ENCODE data around the gene MRPS23.

Gene MRPS23

DNA sequence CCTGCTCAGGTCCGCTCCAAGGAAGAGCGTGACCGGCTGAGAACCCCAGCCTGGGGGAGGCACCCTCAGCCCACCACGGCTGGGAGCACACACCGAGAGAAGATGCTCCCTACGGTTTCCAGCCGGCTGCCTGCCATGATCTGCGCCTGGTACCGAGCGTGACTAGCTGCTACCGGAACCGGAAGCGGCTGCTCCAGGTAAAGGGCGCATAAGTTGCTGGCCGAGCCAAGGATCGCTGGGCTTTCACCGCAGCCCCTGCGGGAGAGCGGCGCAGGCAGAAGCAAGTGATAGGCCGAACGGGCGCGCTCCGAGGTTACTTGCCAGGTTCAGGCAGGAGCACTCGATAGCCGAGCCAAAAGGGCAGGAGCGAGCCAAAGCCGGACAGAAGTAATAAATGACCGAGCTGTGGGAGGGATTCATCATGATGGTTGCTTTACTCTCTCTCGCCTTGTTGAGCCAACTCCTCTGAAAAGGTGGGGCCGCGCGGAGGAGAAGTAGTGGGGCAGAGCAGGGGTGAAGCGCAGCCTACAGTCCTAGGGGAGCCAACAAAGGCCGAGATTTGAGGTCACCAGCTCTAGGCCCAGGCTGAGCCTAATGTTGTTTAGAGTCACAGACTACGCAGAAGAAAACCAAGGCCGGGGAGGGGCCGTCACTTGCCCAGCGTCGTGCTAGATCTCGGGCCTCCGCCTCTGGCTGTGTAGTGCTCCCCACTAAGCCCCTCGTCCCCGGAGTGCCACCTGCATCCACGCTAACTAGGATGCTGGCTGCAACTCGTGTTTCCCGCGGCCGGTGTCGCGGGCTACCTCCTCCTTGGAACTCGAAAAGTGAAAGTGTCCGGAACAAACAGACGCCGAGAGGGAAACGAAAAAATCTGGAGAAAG lies at the start of gene MRPS23:
Gene MRPS23 (minus strand): TSS at position 171 of the 881 bp plus-strand sequence. CDS start 34 bp downstream, at position 137.
- H3K4me3 ChIP-seq (ENCODE audit: low read depth, low read length) = peak within 1 kb of the TSS; percentile 99

DNA sequence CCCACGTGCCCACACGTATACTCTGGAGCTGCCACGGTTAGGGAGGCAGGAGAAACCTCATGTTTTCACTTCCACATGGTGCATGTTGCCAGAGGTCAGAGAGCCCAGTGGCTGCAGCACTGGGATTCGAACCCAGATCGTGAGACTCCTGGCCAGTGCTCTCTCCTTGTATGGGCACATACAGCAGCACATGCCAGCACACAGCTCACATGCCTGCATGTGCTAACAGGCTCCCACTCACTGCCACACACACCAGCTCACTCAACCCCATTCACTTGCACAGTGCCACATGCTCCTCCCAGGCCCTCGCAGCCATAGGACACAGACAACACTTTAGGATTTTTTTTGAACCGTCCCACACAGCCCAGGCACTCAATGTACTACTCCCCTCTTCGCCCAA lies 49.5 kb upstream of the MRPS23 start:
- H3K4me3 ChIP-seq (ENCODE audit: low read depth, low read length) = no peak overlapping the region

DNA sequence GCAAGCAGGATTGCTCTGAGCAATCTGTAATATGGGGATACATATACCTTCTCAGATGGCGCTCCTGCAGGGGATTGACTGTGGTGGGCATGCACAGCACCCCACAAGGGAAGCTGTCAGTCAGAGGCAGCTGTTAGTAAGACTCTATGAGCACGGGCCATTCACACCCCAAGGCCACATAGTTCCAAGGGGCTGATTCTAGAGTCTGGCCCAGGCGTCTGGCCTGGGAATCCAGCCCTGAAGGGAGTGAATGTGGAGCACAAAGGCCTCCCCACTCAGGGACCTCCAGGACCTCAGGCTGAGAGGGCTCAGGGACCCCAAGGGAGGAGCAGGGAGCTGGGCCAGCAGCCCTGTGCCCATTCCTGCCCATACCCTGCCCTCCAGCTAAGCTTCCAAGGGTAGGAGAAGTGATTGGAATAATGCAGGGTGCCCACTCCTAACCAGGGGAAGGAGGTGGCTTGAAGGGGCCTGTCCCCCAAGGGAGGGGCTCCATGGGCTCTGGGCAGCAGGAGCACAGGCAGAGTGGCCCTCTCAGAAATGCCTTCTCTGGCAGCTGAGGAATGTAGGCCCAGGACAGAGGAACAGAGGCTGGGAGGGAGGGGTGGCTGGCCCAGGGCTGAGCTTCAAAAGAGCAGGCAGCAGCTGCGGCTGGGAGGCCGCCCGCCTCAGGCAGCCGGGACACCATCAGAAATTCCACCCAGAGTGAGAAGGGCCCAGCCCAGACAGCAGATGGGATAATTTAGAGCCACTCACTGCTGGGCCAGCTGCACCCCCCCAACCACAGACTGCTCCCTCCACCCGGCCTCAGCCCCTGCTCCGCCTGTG lies 48.9 kb upstream of the MRPS23 start:
- no peak overlapping the region for H3K4me3 ChIP-seq (ENCODE audit: low read depth, low read length)

DNA sequence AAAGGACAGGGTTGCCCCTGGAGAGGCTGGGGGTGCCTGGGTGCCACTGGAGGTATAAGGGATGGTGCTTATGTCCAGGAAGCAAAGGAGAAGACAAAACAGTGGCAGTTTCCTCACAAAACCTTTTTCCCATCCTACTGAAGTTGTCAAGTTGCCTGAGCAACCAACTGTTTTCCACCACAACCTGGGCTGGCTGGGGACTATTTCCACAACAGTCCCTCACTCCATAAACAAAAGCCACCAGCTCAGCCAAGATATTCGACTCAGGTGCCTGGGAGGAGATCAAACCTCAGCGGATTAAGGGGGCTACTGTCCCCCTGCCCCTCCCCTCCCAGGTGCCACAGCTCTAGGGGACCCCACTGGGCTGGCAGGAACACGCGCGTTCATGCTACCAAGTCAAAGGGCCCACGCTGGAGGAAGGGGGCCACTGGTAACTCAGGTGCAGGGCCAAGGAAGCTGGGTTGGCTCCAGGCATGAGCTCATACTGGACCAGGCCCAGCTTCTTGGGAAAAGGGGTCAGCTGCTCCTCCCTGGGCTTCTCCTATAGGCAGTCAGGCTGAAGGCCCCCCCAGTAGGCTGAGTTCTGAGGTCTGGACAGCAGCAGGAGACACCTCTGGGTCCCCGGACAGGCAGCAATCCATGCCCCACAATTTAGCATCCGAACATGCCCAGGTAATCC lies 45.7 kb upstream of the MRPS23 start:
- no peak overlapping the region for H3K4me3 ChIP-seq (ENCODE audit: low read depth, low read length)

DNA sequence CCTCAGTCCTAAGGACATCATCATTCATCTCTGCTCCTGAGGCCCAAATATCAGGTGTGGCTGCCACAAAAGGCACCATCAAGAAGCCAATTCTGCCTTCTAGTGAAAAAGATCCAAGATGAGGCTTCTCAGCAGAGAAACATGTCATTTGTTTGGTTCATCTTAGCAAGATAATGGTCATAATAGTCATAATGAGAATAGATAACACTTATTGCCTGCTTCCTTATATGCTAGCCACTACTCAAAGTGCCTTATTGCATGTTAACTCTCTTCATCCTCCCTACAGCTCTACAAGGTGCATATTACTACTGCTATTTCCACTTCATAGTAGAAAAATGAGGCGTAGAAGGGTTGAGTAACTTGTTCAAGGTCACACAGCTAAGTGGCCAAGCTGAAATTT lies 45.0 kb upstream of the MRPS23 start:
- no peak overlapping the region for H3K4me3 ChIP-seq (ENCODE audit: low read depth, low read length)

DNA sequence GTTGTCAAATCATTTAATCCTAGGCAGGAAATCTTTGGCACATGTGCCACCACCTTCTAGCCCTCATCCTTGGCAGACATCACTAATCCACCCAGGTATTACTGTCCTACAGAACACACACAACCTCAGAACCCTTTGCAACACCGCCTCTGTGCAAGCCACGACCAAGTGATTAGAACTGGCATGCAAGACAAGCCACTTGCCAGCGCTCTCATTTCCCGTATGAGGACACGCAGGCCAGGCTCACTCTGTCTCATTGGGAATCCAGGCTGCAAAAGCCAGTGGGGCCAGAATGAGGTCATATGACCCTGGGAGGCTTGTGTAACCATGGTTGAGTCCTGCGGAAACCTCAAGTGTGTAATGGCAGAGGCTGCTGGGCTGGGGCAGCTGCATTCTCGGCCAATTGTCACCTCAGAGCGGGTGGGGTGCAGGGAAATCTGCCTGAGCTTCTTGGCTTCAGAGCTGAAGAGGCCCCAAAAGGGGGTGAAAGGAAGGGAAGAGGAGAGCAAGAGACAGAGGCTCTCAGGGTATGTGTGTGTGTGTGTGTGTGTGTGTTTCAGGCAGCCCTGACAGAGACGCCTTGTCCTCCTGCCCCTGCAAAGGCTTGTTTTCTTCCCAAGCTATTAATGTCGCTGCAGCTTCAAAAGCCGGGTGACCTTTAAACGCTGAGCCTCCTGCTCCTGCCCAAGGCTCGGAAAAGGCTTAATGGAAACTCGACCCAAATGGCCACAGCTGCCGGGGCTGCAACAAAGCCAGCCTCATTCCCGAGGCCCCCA lies 43.2 kb upstream of the MRPS23 start:
- H3K4me3 ChIP-seq (ENCODE audit: low read depth, low read length) = no peak overlapping the region

DNA sequence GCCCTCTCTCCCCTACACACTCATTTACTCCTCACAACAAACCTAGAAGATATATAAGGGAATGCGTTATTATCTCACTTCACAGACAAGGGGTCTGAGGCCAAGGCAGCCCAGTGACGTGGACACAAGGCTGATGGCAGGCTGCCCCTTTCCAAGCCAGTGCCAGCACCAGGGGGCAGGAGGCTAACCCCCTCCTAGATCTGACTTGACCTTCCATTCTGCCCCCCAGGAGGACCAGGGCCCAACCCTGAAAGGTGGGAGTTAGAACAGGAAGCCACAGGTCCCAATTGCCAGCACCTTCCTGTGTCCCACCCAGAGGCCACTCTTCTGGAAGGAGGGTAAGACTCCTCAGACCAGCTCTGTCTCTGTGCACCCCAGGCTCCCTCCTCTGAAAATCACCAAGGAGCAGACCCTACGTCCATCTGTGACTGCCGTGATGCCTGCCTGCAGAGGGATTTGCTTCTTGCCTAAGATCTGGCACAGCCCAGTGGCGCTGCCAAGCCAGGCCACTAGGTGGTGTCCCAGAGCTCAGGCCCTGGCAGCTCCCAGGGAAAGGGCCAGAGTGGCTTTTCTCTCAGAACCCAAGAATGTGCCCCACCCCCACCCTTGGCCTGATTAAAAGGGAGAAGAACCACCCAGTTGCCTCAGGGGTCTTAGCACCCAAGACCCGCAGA lies 42.4 kb upstream of the MRPS23 start:
- no peak overlapping the region for H3K4me3 ChIP-seq (ENCODE audit: low read depth, low read length)

DNA sequence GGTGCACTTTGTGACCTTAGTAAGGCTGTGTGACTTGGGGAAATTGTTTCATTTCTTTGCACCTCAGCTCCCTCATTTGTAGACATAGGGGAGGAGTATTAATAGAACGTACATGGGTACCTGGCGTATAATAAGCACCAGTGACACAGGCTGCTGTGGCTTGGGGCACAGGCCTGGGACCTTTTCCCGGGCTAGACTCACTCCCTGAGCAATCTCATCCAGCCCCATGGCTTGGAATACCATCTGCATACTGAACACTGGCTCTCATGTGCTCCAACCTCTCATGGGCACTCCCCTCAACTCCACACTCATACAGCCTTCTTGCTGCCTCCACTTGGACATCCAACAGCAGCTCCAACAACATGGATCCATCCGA lies 41.0 kb upstream of the MRPS23 start:
- no peak overlapping the region for H3K4me3 ChIP-seq (ENCODE audit: low read depth, low read length)

DNA sequence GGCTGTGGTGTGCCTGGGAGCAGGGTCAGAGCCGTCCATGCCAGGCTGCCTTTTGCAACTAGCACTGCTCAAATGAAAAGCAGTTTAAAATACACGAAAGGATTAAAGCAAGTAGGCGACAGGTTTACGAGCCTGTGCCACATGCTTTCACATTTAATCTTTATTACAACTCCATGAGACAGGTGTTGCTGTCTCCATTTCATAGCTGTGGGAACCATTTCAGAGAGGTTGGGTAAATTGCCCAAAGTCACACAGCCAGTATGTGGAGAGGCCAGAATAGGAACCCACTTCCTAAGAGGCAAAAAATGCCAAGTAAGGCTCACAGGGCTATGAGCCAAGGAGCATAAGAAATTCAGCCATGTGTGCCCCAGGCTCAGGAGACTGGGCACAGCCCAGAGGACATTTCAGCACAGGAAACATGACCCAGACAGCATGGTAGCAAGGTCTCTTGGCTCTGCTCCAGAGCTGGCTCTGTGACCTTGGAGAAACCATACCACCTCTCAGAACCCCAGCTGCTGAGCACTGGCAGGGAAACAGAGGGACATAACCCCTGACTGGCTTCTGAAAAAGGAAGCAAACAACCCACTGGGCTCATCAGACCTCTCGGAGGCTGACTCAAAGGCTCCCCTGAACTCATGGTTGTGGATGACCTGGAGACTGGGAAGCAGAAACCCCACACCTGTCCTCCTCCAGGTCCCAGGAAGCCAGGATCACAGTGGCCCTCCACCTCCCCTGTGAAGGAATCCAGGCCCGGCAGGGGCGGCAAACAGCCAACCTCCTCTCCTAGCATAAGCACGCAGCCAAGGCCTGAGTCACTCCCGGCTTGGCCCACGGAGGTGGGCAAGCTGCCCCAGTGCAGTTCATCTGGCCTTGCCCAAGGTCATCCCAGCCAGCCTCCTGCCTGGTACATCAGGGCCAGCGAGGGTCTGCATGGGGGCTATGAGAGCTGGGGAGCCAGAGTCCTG lies 40.3 kb upstream of the MRPS23 start:
- H3K4me3 ChIP-seq (ENCODE audit: low read depth, low read length) = no peak overlapping the region

DNA sequence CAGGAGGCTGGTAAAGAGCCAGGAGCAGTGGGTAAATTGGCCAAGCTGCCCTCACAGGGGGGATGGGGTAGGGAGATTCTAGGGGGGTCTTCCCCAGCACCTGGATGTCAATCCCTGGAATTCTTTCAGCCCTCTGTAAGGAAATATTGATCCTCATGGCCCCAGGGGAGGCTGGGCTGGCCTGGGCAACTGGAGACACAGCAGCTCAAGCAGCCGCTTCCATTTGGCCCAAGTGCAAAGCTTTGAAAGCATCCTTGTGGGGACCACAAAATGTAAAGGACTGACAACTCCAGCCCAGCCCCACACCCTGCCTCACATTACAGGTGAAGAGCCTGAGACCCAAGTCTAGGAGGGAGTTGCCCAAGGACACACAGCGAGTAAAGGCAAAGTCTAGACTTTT lies 39.4 kb upstream of the MRPS23 start:
- H3K4me3 ChIP-seq (ENCODE audit: low read depth, low read length) = no peak overlapping the region

DNA sequence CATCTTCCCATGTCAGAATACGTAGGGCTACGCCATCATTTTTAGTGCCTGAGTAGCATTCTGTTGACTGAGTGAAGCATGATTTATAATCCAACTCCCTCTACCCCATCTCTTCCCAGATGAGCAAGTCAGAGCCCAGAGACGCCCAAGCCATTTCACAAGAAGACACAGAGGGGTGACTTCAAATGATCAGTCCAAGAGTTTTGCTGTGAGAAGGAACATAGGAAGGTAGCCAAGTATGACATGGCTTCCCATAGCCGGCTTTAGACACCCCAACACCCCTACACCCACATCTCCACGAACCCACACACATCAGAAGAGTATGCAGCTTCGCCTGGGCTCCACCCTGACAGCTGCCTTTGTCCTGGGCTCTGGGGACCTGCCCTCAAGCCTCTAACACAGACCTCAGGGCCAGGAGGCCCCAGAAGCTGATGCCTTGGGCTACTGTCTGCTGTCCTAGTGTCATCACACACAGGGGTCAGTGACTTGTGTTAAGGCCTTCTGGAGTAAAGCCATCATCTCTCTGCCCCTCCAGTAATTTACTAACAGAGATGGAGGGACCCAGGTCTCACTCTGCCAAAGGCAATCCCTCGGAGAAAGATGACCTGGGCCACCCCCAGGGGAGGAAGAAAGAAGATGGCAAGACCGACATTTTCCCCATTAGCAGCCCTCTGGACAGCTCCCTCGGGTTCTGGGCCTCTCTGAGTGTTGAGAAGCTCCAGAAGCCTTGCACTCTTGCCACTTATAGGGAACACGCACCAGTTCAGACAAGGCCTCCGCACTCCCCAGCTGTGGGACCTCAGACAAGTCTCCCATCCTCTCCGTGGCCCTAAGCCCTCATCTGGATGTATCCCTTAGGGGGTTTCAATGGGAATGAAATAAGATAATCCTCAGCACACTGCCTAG lies 38.7 kb upstream of the MRPS23 start:
- no peak overlapping the region for H3K4me3 ChIP-seq (ENCODE audit: low read depth, low read length)

DNA sequence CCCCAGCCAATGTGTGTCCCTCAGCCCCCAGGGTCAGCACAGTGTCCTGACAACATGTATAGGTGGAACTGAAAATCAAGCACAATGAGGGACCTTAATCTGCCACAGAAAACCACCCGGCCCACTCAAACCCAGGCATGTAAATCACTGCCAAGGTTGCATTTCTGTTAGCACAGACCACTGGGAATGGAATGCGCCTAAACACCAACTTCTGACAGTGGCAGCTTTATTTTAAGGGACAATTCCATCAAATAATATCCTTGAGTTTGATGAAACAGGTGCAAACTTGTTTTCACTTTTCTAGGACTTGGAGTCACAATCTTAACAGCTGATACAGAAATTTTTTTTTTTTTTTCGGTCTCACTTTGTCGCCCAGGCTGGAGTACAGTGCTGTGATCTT lies 37.3 kb upstream of the MRPS23 start:
- H3K4me3 ChIP-seq (ENCODE audit: low read depth, low read length) = no peak overlapping the region

DNA sequence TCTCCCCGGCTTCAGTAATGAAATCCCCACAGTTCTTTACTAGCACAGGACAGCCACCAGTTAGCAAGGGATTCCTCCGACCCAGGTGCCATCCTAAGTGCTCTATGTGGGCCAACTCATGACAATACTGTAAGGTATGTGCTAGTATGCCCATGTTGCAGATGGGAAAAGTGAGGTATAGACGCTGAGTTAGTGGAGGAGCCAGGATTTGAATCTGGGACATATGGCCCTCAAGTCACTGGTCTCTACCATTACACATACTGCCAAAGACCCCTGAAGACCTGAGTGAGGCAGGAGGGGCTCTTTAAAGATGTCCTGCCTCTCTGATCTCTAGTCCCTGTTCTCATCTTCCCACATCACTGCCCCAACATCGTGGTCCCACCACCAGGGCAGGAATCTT lies 36.2 kb upstream of the MRPS23 start:
- H3K4me3 ChIP-seq (ENCODE audit: low read depth, low read length) = no peak overlapping the region

DNA sequence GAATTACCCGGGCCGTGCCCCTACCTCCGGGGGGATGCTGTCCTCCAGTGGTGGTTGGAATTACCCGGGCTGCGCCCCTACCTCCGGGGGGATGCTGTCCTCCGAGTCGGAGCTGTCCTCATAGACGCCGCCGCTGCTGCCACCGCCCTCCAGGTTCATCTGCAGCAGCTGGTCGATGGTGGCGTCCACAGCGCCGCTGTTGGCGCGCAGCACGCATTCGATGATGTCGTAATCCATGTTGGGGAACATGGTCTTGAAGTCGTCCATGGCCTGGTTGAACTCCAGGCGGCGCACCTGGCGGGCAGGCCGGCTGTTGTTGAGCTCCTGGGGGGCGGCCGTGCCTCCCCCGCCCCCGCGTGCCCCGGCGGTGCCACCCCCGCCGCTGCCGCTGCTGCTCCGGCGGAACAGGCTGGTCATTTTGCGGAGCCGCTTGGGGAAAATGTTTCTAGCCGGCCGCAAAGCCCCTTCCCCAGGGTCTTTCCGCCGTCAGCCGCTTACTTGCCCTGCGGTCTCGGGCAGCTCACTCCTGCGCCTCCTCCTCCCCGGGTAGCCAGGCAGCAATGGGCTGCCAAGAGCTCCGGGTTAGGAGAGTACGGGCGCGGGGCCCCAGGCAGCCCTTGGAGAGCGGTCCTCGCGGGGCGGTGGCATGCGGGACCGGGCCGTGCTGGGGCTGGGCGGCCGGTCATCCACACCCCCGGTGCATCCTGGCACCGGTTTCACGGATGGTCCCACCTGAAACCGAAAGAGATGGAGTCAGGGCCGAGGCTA lies 35.5 kb upstream of the MRPS23 start:
- no peak overlapping the region for H3K4me3 ChIP-seq (ENCODE audit: low read depth, low read length)

DNA sequence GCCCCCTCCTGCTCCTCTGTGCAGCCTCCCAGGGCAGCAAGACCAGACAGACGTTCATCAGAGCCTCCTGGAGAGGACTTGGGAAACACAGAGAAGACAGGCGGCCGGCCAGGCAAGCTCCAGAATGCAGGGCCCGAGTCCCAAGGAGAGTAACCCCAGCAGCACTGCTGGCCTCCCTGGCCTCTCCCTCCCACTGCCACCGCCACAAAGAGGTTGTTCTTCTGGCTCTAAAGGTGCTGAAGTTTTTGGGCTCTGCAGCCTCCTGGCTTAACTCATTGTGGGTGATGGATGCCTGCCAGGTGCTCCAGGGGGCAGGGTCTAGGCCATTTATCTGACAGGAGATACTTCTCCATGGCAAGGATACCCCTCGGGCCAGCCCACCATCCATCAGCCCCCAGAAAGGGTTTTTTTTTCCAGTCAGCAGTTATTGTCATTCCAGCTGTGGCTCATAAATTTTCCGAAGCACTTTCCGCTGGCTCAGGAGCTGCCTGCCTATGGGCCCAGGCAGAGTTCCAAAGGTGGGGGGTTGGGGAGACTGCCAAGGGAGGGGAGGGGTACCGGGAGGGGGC lies 32.0 kb upstream of the MRPS23 start:
- no peak overlapping the region for H3K4me3 ChIP-seq (ENCODE audit: low read depth, low read length)

DNA sequence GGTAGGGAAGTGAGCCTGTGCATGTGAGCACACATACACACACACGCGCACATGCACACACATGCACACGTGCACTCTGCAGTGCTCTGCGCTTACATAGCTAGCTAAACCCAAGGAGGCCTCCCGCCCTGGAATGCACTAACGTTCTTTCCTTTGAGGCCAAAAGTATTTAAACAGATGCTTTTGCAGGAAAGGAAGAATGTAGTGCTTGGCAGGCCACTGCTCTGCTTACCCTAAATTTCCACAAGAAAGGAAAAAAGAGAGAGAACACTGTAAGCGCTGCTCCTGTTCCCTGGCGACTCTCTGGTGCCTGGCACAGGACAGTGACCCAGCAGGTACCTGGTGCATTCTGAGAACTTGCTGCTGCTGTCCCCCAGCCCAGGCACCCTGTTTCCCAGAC lies 31.3 kb upstream of the MRPS23 start:
- no peak overlapping the region for H3K4me3 ChIP-seq (ENCODE audit: low read depth, low read length)

DNA sequence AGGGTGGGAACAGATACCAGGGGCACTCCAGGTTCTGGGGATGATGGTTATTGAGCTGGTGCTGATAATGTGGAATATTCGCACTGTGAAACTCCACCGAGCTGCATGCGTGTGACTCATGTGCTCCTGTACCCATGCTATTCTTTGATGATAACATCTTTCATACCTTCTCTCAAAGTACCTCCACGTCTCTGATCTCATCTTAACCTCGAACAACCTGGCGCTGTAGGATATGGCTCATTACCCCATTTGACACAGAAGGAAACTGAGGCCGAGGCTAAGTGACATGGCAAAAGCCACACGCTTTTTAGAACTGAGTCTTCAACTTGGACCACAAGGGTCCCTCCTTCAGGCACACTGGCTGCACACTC lies 30.2 kb upstream of the MRPS23 start:
- H3K4me3 ChIP-seq (ENCODE audit: low read depth, low read length) = no peak overlapping the region

All from iPS-11a (cell line).